ENCODE data around the gene TRERF1. TPM values are rescaled to one million over a fixed set of nuclear protein-coding genes. Genes with fewer than 3 reads are reported as not detected.
A peak's percentile ranks its signal among the peaks of the same experiment; 100 is the strongest.

Gene TRERF1
- total RNA-seq, 6 experiments from 2014 or later, result 0.29 to 1.2 (median 0.60) TPM

- no peak for DNase-seq
- no peak for ATAC-seq
- no peaks in the 10 kb centered on the region for H3K9me3 ChIP-seq
- H3K27me3 ChIP-seq, result no peaks in the 10 kb centered on the region
- intact Hi-C loops (cut with DNase I), result no loop called here
- TF ChIP-seq CTCF (IDR thresholded peaks at IDR 0.05), result no peak
- no peak for TF ChIP-seq POLR2A (IDR thresholded peaks at IDR 0.05)
- no peak overlapping the region for H3K4me3 ChIP-seq
- no peak overlapping the region for H3K27ac ChIP-seq
- no peaks in the 10 kb centered on the region for H3K4me1 ChIP-seq
- H3K36me3 ChIP-seq, result no peaks in the 10 kb centered on the region
- no CpG with 5 or more reads among the region's 6 CpGs for WGBS (ENCODE audit: insufficient coverage, low coverage, low lambda C conversion rate, missing lambda C conversion rate)
These were observed 263.3 kb downstream of the TRERF1 start for GRCh38 chr6:42188406-42188805.

- no peaks in the 10 kb centered on the region for H3K4me1 ChIP-seq
- no peaks in the 10 kb centered on the region for H3K36me3 ChIP-seq
- H3K9me3 ChIP-seq, result no peaks in the 10 kb centered on the region
- no peaks in the 10 kb centered on the region for H3K27me3 ChIP-seq
- TF ChIP-seq CTCF (IDR thresholded peaks at IDR 0.05), result no peak
- 66% methylated on average over 9 of the region's 10 CpGs for WGBS (ENCODE audit: insufficient coverage, low coverage, low lambda C conversion rate, missing lambda C conversion rate)
- ATAC-seq (no peak), DNase-seq (no peak)
- H3K27ac ChIP-seq, result no peak overlapping the region
- intact Hi-C loops (cut with DNase I), result no loop called here
- H3K4me3 ChIP-seq, result no peak overlapping the region
These were observed 266.1 kb downstream of the TRERF1 start for GRCh38 chr6:42185597-42185996.

- no peaks in the 10 kb centered on the region for H3K9me3 ChIP-seq
- H3K4me3 ChIP-seq, result no peak overlapping the region
- no CpG with 5 or more reads among the region's 4 CpGs for WGBS (ENCODE audit: insufficient coverage, low coverage, low lambda C conversion rate, missing lambda C conversion rate)
- intact Hi-C loops (cut with DNase I), result no loop called here
- DNase-seq (no peak), ATAC-seq (peak in 1 of 4 donors; percentile 19)
- no peaks in the 10 kb centered on the region for H3K4me1 ChIP-seq
- no peaks in the 10 kb centered on the region for H3K27me3 ChIP-seq
- no peak for TF ChIP-seq CTCF (IDR thresholded peaks at IDR 0.05)
- no peak for TF ChIP-seq POLR2A (IDR thresholded peaks at IDR 0.05)
- no peak overlapping the region for H3K27ac ChIP-seq
- H3K36me3 ChIP-seq, result no peaks in the 10 kb centered on the region
These were observed 267.3 kb downstream of the TRERF1 start for GRCh38 chr6:42184475-42184874.

- Histone ChIP-seq H3K36me3 (no peaks in the 10 kb centered on the region), H3K9me3 (no peaks in the 10 kb centered on the region), H3K4me3 (no peak overlapping the region), H3K27me3 (no peaks in the 10 kb centered on the region), H3K4me1 (no peaks in the 10 kb centered on the region), H3K27ac (no peak overlapping the region)
- intact Hi-C loops (cut with DNase I), result no loop called here
- ATAC-seq (no peak), DNase-seq (no peak)
- 40% methylated on average over 1 of the region's 5 CpGs for WGBS (ENCODE audit: insufficient coverage, low coverage, low lambda C conversion rate, missing lambda C conversion rate)
- no peak for TF ChIP-seq CTCF (IDR thresholded peaks at IDR 0.05)
- no peak for TF ChIP-seq POLR2A (IDR thresholded peaks at IDR 0.05)
These were observed 269.6 kb downstream of the TRERF1 start for GRCh38 chr6:42182101-42182500.

- no peak overlapping the region for H3K4me3 ChIP-seq
- no peaks in the 10 kb centered on the region for H3K4me1 ChIP-seq
- H3K27me3 ChIP-seq, result no peaks in the 10 kb centered on the region
- ATAC-seq (no peak), DNase-seq (no peak)
- TF ChIP-seq POLR2A (IDR thresholded peaks at IDR 0.05) (no peak), CTCF (IDR thresholded peaks at IDR 0.05) (no peak)
- 50% methylated on average over 3 of the region's 3 CpGs for WGBS (ENCODE audit: insufficient coverage, low coverage, low lambda C conversion rate, missing lambda C conversion rate)
- H3K36me3 ChIP-seq, result no peaks in the 10 kb centered on the region
- H3K27ac ChIP-seq, result no peak overlapping the region
- no peaks in the 10 kb centered on the region for H3K9me3 ChIP-seq
- intact Hi-C loops (cut with DNase I), result no loop called here
These were observed 271.8 kb downstream of the TRERF1 start for GRCh38 chr6:42179945-42180313.
